Effector memory CD4-positive, alpha-beta T cell (primary cell): ENCODE measurements around the gene GOLGA7B.
"Not testable (repeated sequence)": the region's sequence is repeated elsewhere in the genome, so short reads cannot be mapped to it uniquely, and the experiment has no call there.

ENCODE experiments used
- DNase-seq, 3 donors: peaks; one replicate each; pipeline ENCODE4 v3.0.0-alpha.2; 2020
- H3K27ac ChIP-seq: 2 replicates; pipeline ENCODE4 v1.7.0; 2013; ENCODE audit warnings: mild to moderate bottlenecking, low read length, moderate library complexity; ENCODE audit not compliant: insufficient read depth, poor library complexity, severe bottlenecking
- H3K27me3 ChIP-seq: replicated peaks from 2 replicates; pipeline ENCODE4 v1.7.0; 2013; ENCODE audit warnings: mild to moderate bottlenecking, low read length; ENCODE audit not compliant: insufficient read depth, control insufficient read depth, poor library complexity, severe bottlenecking
- H3K36me3 ChIP-seq: 2 replicates; pipeline ENCODE4 v1.7.0; 2013; ENCODE audit warnings: mild to moderate bottlenecking, low read length, moderate library complexity; ENCODE audit not compliant: control insufficient read depth, insufficient read depth
- H3K4me1 ChIP-seq: 2 replicates; pipeline ENCODE4 v1.7.0; 2013; ENCODE audit warnings: low read length, mild to moderate bottlenecking; ENCODE audit not compliant: control insufficient read depth, insufficient read depth, poor library complexity, severe bottlenecking
- H3K4me3 ChIP-seq: 2 replicates; pipeline ENCODE4 v1.7.0; 2013; ENCODE audit warnings: low read length, low read depth, mild to moderate bottlenecking; ENCODE audit not compliant: insufficient read depth, poor library complexity, severe bottlenecking
- H3K9me3 ChIP-seq: 2 replicates; pipeline ENCODE4 v1.7.0; 2013; ENCODE audit warnings: mild to moderate bottlenecking, low read length, moderate library complexity; ENCODE audit not compliant: control insufficient read depth

The GOLGA7B gene

GRCh38 chr10:97830064-97830463 is 19.6 kb upstream of the GOLGA7B start:
- no peaks in the 10 kb centered on the region for H3K27me3 ChIP-seq
- no peak for DNase-seq
- no peaks in the 10 kb centered on the region for H3K9me3 ChIP-seq
- peaks cover 14% of the 10 kb centered on the region for H3K4me1 ChIP-seq
- no peak overlapping the region for H3K27ac ChIP-seq
- no peak overlapping the region for H3K4me3 ChIP-seq
- no peaks in the 10 kb centered on the region for H3K36me3 ChIP-seq

GRCh38 chr10:97831259-97831658 is 18.4 kb upstream of the GOLGA7B start:
- Histone ChIP-seq H3K4me1 (peaks cover 14% of the 10 kb centered on the region), H3K9me3 (no peaks in the 10 kb centered on the region)

GRCh38 chr10:97836446-97836845 is 13.2 kb upstream of the GOLGA7B start:
- no peaks in the 10 kb centered on the region for H3K27me3 ChIP-seq
- H3K4me1 ChIP-seq = no peaks in the 10 kb centered on the region
- DNase-seq = no peak

More at GRCh38 chr10:97831259-97831658, 18.4 kb upstream of the GOLGA7B start:
- Histone ChIP-seq H3K4me3 (no peak overlapping the region), H3K27me3 (no peaks in the 10 kb centered on the region), H3K36me3 (no peaks in the 10 kb centered on the region), H3K27ac (no peak overlapping the region)
- DNase-seq = no peak

GRCh38 chr10:97838091-97838490 is 11.6 kb upstream of the GOLGA7B start:
- no peaks in the 10 kb centered on the region for H3K9me3 ChIP-seq
- no peak for DNase-seq
- H3K27ac ChIP-seq = no peak overlapping the region
- no peaks in the 10 kb centered on the region for H3K4me1 ChIP-seq
- H3K4me3 ChIP-seq = no peak overlapping the region
- no peaks in the 10 kb centered on the region for H3K27me3 ChIP-seq
- H3K36me3 ChIP-seq = no peaks in the 10 kb centered on the region

More at GRCh38 chr10:97836446-97836845, 13.2 kb upstream of the GOLGA7B start:
- H3K4me3 ChIP-seq = no peak overlapping the region
- H3K36me3 ChIP-seq = no peaks in the 10 kb centered on the region
- no peaks in the 10 kb centered on the region for H3K9me3 ChIP-seq
- H3K27ac ChIP-seq = no peak overlapping the region

GRCh38 chr10:97841166-97841565 is 8.5 kb upstream of the GOLGA7B start:
- DNase-seq, H3K9me3 ChIP-seq, H3K4me3 ChIP-seq, H3K4me1 ChIP-seq, H3K27me3 ChIP-seq, H3K36me3 ChIP-seq, H3K27ac ChIP-seq: not testable (repeated sequence)

GRCh38 chr10:97842114-97842513 is 7.5 kb upstream of the GOLGA7B start:
- not testable (repeated sequence) for DNase-seq, H3K27me3 ChIP-seq, H3K4me3 ChIP-seq, H3K4me1 ChIP-seq, H3K9me3 ChIP-seq, H3K27ac ChIP-seq, H3K36me3 ChIP-seq

- Histone ChIP-seq H3K27me3 (no peaks in the 10 kb centered on the region), H3K4me1 (no peaks in the 10 kb centered on the region), H3K36me3 (no peaks in the 10 kb centered on the region), H3K4me3 (no peak overlapping the region), H3K9me3 (no peaks in the 10 kb centered on the region), H3K27ac (no peak overlapping the region)
- no peak for DNase-seq
These were observed 6.9 kb upstream of the GOLGA7B start for GRCh38 chr10:97842656-97843280.

GRCh38 chr10:97843281-97843671 is 6.4 kb upstream of the GOLGA7B start:
- Histone ChIP-seq H3K4me3 (no peak overlapping the region), H3K27ac (no peak overlapping the region), H3K36me3 (no peaks in the 10 kb centered on the region), H3K4me1 (no peaks in the 10 kb centered on the region), H3K27me3 (no peaks in the 10 kb centered on the region), H3K9me3 (no peaks in the 10 kb centered on the region)
- DNase-seq = no peak

- not testable (repeated sequence) for H3K27ac ChIP-seq, H3K4me3 ChIP-seq, DNase-seq, H3K36me3 ChIP-seq, H3K27me3 ChIP-seq, H3K9me3 ChIP-seq, H3K4me1 ChIP-seq
These were observed 5.7 kb upstream of the GOLGA7B start for GRCh38 chr10:97843972-97844371.

GRCh38 chr10:97844678-97845077 is 5.0 kb upstream of the GOLGA7B start:
- no peak overlapping the region for H3K4me3 ChIP-seq
- no peak for DNase-seq
- H3K27me3 ChIP-seq = no peaks in the 10 kb centered on the region
- H3K4me1 ChIP-seq = no peaks in the 10 kb centered on the region
- H3K27ac ChIP-seq = no peak overlapping the region
- no peaks in the 10 kb centered on the region for H3K36me3 ChIP-seq
- no peaks in the 10 kb centered on the region for H3K9me3 ChIP-seq
